OCI-LY7 (cell line): Measurements from ENCODE around the gene ZNF679.

Experiments used
- EZH2phosphoT487 ChIP-seq: fragments of 200-600 bp; sonication (generic); IDR thresholded peaks from 2 replicates; pipeline ENCODE4 v1.6.1; 2018; ENCODE audit warnings: low read depth, borderline replicate concordance, mild to moderate bottlenecking, mixed run types, antibody characterized with exemption, low read length, moderate library complexity, mixed read lengths
- TF ChIP-seq, protein P1 (sequence below): fragments of 200-600 bp; sonication (generic); conservative IDR thresholded peaks from 2 replicates; pipeline ENCODE4 v1.5.1; 2014; ENCODE audit warnings: mild to moderate bottlenecking, antibody characterized with exemption, low read length, moderate library complexity, mixed read lengths

- TF ChIP-seq, protein P1, sequence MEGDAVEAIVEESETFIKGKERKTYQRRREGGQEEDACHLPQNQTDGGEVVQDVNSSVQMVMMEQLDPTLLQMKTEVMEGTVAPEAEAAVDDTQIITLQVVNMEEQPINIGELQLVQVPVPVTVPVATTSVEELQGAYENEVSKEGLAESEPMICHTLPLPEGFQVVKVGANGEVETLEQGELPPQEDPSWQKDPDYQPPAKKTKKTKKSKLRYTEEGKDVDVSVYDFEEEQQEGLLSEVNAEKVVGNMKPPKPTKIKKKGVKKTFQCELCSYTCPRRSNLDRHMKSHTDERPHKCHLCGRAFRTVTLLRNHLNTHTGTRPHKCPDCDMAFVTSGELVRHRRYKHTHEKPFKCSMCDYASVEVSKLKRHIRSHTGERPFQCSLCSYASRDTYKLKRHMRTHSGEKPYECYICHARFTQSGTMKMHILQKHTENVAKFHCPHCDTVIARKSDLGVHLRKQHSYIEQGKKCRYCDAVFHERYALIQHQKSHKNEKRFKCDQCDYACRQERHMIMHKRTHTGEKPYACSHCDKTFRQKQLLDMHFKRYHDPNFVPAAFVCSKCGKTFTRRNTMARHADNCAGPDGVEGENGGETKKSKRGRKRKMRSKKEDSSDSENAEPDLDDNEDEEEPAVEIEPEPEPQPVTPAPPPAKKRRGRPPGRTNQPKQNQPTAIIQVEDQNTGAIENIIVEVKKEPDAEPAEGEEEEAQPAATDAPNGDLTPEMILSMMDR = no peak
- no peak for TF ChIP-seq EZH2phosphoT487
Observed at GRCh38 chr7:64192775-64193174, 35.5 kb upstream of the ZNF679 start.
